Measurements from ENCODE around the gene MRPL14. TPM values are rescaled to one million over a fixed set of nuclear protein-coding genes. Genes with fewer than 3 reads are reported as not detected.

The MRPL14 gene
- total and polyA plus RNA-seq, 2 of the 4 experiments (the other 2 are of a cell fraction) = 43.7 to 87.9 TPM

DNA sequence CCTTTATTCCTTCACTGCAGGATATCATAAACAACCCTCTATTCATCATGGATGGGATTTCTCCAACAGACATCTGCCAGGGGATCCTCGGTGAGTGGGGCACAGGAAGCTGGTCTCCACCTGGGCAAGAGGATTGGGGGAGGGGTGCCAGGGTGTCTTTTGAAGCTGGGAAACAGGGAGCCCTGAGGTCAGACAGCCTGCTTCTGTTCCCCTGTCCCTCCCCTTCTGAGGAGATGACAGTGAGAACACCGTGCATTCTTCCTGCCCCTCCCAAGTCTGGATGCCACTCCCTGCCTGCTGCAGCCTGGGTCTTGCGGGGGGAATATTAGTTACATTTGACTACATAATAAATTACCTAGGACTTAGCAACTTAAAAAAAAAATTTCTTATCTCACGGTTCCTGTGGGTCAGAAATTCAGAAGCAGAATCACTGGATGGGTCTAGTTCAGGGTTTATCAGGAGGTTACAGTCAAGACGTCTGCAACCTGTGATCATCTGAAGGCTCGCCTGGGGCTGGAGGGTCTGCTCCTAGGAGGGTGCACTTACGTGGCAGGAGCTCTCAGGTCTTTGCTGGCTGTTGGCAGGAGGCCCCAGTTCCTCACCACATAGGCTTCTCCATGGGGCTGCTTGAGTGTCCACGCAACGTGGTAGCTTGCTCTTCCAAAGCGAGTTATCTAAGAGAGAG is 42.8 kb upstream of the MRPL14 start:
- ATAC-seq (ENCODE audit: low read depth) (no peak), DNase-seq (no peak)
- Histone ChIP-seq H4K5ac (ENCODE audit: low read depth, low read length) (no peak overlapping the region), H2AK9ac (replicated peaks; ENCODE audit: low read depth, low read length, poor library complexity) (no peak overlapping the region), H3K9ac (ENCODE audit: low read depth, low read length) (no peak overlapping the region), H3K18ac (ENCODE audit: low read depth, low read length) (no peak overlapping the region), H3K23ac (ENCODE audit: low read depth, low read length) (no peak overlapping the region), H3K36me3 (ENCODE audit: control insufficient read depth, insufficient read depth, low read length) (no peaks in the 10 kb centered on the region), H3K4ac (ENCODE audit: low read depth, low read length) (no peak overlapping the region), H4K91ac (ENCODE audit: insufficient read depth, low read depth, low read length) (no peak overlapping the region), H3K4me3 (ENCODE audit: insufficient read depth, low read depth, low read length) (no peak overlapping the region), H3K4me1 (ENCODE audit: control insufficient read depth, insufficient read depth, low read length) (0 out of 2 replicates have a peak, but pooled peaks cover 2% of the 10 kb centered on the region), H3K79me1 (ENCODE audit: low read depth in 1 of 2, low read length in 2 of 2) (no peaks in the 10 kb centered on the region), H4K8ac (ENCODE audit: low read depth in 2 of 2, low read length in 2 of 2) (no peak overlapping the region), H2AFZ (replicated peaks; ENCODE audit: low read length, poor library complexity) (no peak overlapping the region), H3K9me1 (ENCODE audit: insufficient read depth, low read length) (no peaks in the 10 kb centered on the region; the same call in 1 of the 2 replicates), H2BK15ac (ENCODE audit: low read depth, low read length) (no peak overlapping the region), H3K56ac (ENCODE audit: extremely low read depth, insufficient read depth, low read length) (no peak overlapping the region), H3K9me3 (ENCODE audit: control insufficient read depth, insufficient read depth, low read length) (peaks cover 2% of the 10 kb centered on the region), H2BK5ac (ENCODE audit: low read depth, low read length, poor library complexity, severe bottlenecking) (no peak overlapping the region), H3K14ac (replicated peaks; ENCODE audit: low read depth, low read length) (no peak overlapping the region), H2BK20ac (ENCODE audit: low read depth, low read length) (no peak overlapping the region), H2BK120ac (ENCODE audit: low read depth, low read length) (no peak overlapping the region), H3K27ac (ENCODE audit: insufficient read depth, low read length) (no peak overlapping the region), H3K4me2 (ENCODE audit: low read depth, low read length) (no peak overlapping the region), H4K20me1 (ENCODE audit: insufficient read depth, low read length) (no peaks in the 10 kb centered on the region), H3K27me3 (ENCODE audit: control insufficient read depth, insufficient read depth, low read length) (peaks cover 36% of the 10 kb centered on the region), H2AK5ac (ENCODE audit: low read depth, low read length) (no peak overlapping the region)
- intact Hi-C loops (cut with micrococcal nuclease) (no loop called here), in situ Hi-C loops (cut with MboI; ENCODE audit: low sequenced_read_pairs) (loop anchor here (5.0 to 10.0 kb wide), 2 partner anchors 62 to 165 kb away; no protein-coding TSS in a partner anchor), dilution Hi-C loops (cut with HindIII; ENCODE audit: low sequenced_read_pairs, unreplicated experiment) (no loop called here)
- WGBS, 2 experiments (ENCODE audit: extremely low coverage in 2 of 2, insufficient read length in 1 of 2) = 20% methylated on average over 1 of the region's 10 CpGs; no CpG with 5 or more reads in 1 of the 2 experiments
- ChIA-PET CTCF (no interaction called here), POLR2A (ENCODE audit: unreplicated experiment) (no interaction called here)
- BruUV-seq (replicated peaks) = no TSS peak
- TF ChIP-seq ELK1 (IDR thresholded peaks at IDR 0.05; ENCODE audit: borderline replicate concordance, low read depth, low read length) (no peak), MAFK (IDR thresholded peaks at IDR 0.05; ENCODE audit: low read depth, low read length) (no peak), MAZ (IDR thresholded peaks at IDR 0.05; ENCODE audit: borderline replicate concordance, low read depth, low read length) (no peak), POLR2A (IDR thresholded peaks at IDR 0.05; ENCODE audit: low read depth, low read length) (no peak), FOS (IDR thresholded peaks at IDR 0.05; ENCODE audit: low read depth, low read length) (no peak), RAD21 (IDR thresholded peaks at IDR 0.05; ENCODE audit: low read length) (no peak), BHLHE40 (IDR thresholded peaks at IDR 0.05; ENCODE audit: low read depth, low read length) (no peak), MXI1 (IDR thresholded peaks at IDR 0.05; ENCODE audit: borderline replicate concordance, low read depth, low read length) (no peak), CTCF (conservative IDR thresholded peaks at IDR 0.05; ENCODE audit: low read depth, low read length) (no peak), CHD1 (IDR thresholded peaks at IDR 0.05; ENCODE audit: low read depth, low read length) (no peak), CEBPB (IDR thresholded peaks at IDR 0.05; ENCODE audit: low read depth, low read length) (no peak), USF2 (IDR thresholded peaks at IDR 0.05; ENCODE audit: low read depth, low read length) (no peak)

Measured in IMR-90 (cell line).